ENCODE measurements around the gene MORN5.

Gene MORN5

GRCh38 chr9:122191584-122191983, 31.9 kb downstream of the MORN5 start:
- no peak for DNase-seq (ENCODE audit: low spot score)

- DNase-seq (ENCODE audit: low spot score): no peak
These were observed 32.7 kb downstream of the MORN5 start for GRCh38 chr9:122192261-122192875.

DNA sequence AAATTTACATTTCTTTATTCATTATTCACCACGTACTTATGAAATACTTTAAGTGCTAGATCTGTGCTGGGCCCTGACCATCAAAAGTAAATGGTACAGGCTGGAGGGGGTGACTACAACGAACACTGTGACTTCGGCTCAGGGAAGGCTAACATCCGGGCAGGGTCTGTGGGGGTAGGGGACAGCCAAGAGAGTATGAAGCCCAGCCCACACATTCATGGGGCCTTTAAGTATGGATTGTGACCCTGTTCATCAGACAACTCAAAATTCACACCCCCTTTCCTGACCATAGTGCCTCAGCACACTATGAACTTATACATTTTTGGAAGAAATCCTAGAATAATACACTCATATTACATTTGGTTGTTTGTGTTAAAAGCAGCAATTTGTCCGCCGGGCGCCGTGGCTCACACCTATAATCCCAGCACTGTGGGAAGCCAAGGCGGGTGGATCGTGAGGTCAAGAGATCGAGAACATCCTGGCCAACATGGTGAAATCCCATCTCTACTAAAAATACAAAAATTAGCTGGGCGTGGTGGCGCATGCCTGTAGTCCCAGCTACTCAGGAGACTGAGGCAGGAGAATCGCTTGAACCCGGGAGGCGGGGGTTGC, 33.3 kb downstream of the MORN5 start:
- DNase-seq (ENCODE audit: low spot score): no peak

- no peak for DNase-seq (ENCODE audit: low spot score)
These were observed 33.9 kb downstream of the MORN5 start for GRCh38 chr9:122193651-122194050.

- no peak for DNase-seq (ENCODE audit: low spot score)
These were observed 36.2 kb downstream of the MORN5 start for GRCh38 chr9:122195875-122196274.

DNA sequence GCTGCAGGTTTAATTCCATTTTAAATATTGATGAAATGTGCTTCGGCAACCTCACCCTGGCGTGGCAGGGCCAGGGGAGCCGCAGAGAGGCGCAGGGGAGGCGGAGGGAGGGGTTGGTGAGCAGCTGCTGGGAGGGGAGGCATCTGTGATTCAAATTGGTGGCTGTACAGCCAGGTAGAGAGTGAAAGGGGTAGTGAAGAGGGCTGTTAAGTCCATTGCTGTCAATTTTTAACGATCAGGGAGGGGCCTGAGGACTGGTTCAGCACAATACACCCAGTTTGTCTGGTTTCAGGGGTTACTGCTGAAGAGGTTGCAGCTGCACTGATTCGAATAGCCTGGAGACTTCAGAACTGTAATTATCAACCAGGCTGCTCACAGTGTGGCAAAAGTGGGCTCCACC, 37.7 kb downstream of the MORN5 start:
- DNase-seq (ENCODE audit: low spot score): no peak

DNA sequence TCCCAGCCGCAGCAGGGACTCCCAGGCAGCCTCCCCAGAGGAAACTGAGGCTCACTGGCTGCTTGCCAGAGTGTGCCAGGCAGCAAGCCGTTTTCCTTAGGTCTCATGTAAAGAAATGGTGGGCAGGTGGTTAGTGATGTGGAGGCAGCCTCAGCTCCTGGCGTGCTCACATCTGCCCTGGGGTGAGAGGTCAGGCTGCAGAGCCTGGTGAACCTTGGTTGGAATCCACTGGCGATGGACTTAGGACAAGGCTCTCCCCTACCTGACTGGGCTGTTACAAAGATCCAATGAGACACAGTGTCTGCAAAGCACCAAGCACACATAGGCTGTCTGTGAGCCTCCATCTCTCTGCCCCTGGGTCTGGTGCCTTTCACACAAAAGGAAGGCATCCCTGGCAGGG, 38.2 kb downstream of the MORN5 start:
- DNase-seq (ENCODE audit: low spot score): no peak

DNA sequence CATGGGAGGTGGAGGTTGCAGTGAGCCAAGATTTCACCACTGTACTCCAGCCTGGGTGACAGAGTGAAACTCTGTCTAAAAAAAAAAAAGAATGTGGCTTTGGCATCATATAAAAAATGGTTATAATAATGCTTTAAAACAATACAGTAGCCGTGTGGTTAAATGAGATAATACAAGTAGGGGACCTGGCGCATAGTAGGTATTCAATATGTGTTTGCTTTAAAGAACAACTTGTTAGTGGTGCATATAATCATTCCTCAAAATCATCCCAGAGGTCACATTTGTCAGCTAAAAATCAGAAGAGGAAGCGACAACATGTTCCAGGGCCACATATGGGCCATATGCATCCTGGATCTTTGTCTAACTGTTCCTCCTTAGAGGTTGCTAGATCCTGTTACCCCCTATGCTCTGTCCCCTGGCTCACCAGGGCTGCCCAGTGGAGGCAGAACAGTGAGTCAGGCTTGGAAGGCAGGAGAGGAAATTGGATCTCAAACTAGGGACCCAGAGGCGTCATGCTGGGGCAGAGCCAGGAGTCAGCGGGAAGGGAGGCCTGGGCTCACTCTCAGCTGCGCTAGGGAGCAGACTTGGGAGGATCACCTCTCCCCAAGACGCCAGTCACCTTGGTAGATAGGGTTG, 41.4 kb downstream of the MORN5 start:
- DNase-seq (ENCODE audit: low spot score): no peak

DNA sequence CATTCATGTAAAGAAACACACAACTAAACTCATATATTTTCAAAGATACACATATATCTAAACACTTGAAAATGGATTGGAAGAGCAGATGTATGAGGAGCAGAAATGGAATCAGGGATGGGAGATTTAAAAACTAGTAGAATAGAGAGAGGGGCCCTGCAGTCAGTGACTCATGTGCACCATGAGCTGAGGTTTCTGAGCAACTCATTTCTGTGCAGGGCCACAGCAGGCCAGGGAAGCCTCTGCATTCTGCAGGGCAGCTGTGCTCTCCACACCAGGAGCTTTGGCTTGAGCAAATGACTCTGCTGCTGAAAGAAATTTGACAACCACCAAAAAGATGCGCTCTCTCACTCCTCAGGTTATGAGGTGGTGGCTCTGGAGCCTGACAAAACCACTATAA, 41.9 kb downstream of the MORN5 start:
- no peak for DNase-seq (ENCODE audit: low spot score)

DNA sequence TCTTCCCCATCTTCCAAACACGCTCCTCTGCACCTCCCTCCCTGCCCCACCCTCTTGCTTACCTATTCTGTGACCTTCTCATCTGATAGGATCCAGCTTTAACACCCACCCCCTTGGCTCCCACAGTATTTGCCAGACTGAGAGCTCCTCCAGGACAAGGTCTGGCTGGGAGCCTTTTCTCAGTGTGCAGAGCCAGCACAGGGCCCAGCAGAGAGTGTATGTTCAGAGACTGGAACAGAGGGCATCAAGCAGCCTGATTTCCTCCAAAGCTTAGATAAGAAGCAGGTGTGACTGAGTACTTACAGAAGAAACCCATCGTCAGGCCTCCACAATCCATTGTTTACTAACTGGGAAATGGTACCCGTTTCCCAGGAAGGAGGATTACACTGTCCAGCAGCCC, 42.4 kb downstream of the MORN5 start:
- DNase-seq (ENCODE audit: low spot score): no peak

DNA sequence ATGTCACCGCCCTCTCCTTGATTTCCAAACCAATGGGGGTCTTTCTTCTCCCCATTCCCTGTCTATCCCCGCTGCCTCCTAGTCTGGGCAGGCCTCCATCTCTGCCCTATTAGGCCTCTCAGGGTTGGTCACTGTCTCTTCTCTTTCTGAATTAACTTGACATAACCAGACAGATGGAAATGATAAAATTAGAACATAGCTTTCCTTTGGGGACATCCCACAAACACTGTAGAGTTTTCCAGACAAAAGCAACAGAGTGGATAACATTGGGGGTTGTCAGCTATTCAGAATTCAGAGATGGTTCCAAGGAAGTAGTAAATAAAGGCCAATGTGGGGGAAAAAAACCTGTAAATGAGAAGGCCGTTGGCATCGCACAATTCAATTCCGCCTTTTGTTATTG, 44.3 kb downstream of the MORN5 start:
- no peak for DNase-seq (ENCODE audit: low spot score)

- DNase-seq (ENCODE audit: low spot score): no peak
These were observed 44.8 kb downstream of the MORN5 start for GRCh38 chr9:122204491-122204890.

DNA sequence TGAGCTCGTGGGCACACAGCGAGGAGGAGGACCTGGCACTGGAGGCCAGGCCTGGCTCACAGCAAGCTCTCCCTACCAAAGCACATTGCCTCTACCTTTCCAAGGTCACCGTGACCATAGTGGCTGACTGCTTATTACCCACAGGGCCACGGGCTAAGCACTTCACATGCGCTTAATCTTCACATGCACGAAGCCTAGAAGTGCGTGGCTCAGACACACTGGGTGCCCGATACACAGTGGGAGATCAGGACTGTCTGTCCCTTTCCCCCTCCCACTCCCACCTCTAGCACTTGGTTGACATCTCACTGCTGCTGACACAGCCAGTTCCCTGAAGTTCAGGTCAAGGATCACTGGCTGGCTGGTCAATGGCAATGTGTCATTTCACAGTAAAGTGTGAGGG, 45.5 kb downstream of the MORN5 start:
- DNase-seq (ENCODE audit: low spot score): no peak

DNA sequence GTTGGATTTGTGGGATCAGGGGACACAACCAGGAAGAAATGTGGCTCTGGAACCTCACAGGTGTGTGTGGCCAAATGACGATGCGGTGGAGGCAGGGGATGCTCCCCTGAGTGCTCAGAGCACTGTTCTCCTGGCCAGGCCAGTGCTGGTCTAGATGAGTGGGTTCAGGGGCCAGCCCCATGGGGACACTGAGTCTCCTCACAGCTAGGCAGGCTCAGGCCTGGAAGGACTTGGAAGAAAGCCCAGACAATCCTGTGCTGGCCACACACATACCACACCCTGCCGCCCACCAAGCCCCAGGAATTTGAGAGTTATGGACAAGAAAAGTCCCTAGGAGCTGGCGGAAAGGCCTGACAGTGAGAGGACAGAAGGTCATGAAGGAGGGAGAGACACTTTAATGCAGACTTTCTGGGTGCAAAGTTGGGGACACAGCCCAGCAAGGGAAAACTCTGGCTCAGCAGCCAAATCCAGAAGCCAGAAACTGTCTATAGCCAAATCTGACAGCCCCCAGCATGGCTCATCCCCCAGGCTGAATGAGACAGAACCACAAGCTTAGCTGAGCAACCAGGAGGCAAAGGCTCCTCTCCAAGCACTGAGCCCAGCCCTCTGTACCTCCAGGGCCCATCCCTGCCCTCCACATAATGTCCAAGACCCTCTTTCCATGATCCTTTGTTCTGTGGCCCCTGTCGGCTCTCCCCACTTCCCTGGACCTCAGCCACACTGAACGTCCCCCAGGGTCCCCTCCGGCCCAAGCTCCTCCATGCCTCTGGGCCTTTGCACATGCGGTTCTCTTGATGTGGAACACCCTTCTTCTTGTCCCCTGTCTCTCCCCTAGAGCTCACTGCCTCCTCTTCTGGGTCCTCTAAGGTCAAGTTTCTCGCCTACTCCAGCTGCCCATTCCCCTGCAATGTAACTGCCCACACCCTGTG, 46.7 kb downstream of the MORN5 start:
- DNase-seq (ENCODE audit: low spot score): no peak

DNA sequence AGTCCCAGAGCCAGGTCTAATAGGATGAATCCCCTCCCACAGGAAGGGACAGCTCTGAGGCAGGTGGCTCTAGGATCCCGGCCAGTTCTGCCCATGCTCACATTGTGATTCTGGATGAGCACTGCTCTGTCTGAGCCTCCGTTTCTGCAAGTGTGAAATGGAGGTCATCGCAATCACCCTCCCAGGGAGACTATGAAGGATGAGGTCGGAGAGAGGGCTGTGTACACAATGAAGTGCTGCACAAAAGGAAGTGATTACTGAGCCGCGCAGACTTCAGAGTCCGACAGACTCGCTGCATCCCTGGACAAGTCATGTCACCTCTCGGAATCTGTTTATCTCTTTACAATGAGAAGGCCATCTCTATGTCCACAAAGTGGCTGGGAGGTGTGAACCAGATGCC, 47.4 kb downstream of the MORN5 start:
- DNase-seq (ENCODE audit: low spot score): no peak

DNA sequence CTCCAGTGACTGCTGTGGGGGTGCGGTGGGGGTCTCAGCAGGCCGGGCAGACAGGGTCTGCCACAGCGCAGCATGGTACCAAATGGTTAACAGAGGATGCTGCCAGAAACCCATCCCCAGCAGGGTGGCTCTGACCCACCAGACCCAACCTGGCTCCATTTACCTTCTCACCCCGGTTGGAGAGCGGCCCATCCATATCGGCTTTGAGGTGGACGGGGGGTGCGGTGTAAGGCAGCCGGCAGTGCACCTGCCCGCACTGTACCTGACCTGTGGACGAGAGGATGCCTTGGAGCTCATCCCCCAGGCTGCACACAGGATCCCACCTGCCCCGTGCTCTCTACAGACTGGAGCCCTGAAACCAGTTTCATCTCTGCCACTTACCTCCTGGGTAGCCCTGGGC, 49.7 kb downstream of the MORN5 start:
- no peak for DNase-seq (ENCODE audit: low spot score)

GRCh38 chr9:122212473-122213004, 52.8 kb downstream of the MORN5 start:
- no peak for DNase-seq (ENCODE audit: low spot score)

- no peak for DNase-seq (ENCODE audit: low spot score)
These were observed 53.4 kb downstream of the MORN5 start for GRCh38 chr9:122213102-122213588.

GRCh38 chr9:122213589-122214413, 54.1 kb downstream of the MORN5 start:
- no peak for DNase-seq (ENCODE audit: low spot score)

DNA sequence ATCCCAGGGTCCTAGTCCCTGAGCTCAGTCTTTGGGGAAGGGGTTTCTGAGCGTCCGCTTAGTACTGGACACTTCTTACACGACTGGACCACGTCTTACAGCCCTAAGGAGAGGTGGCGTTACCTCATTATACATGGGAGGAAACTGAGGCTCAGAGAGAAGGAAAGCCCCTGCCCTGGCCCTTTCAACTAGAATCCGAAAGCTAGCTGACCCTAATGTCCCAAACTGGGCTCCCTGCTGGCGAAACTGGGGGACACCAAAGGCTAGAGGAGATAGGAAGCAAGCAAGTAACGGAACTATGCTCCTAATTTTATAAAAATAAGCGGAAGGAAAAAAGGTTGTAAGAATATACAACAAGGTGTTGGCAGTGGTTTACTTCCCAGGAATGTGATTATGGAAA, 54.8 kb downstream of the MORN5 start:
- no peak for DNase-seq (ENCODE audit: low spot score)

DNA sequence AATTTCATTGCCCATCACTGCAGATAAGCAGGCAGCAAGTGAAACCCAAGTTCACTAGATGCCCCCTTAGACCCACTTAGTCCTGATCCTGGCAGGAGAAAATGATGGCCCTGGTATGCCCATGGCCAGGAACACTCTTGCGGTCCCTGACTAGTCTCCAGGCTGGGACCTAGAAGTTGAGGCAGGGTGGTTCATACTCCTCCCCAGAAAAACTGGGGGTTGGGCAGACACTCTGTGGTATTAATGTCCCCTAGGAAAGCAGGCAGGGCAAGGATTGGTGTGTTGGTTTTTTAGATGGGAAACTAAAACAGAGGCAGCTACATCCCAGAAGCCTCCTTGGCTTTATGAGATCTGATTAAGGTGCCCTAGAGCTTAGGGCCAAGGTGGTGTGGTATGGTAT, 56.0 kb downstream of the MORN5 start:
- no peak for DNase-seq (ENCODE audit: low spot score)

Measured in cerebellar cortex (tissue), 1 donor.